DOHH2 (cell line): ENCODE data around the gene HLF.

Source experiments
- H3F3A ChIP-seq: fragments of 200-600 bp; sonication (generic), shearing (Covaris generic); 2 replicates; pipeline ENCODE4 v1.6.0; 2016; ENCODE audit warnings: antibody characterized with exemption, mild to moderate bottlenecking; ENCODE audit not compliant: control insufficient read depth, insufficient read depth
- H3K27ac ChIP-seq: fragments of 200-600 bp; sonication (generic); 2 replicates; pipeline ENCODE4 v1.5.1; 2014; ENCODE audit warnings: low read depth, mild to moderate bottlenecking, low read length, moderate library complexity
- H3K27me3 ChIP-seq: fragments of 200-600 bp; sonication (generic); 2 replicates; pipeline ENCODE4 v1.6.1; 2014; ENCODE audit warnings: mild to moderate bottlenecking, low read length, mixed read lengths; ENCODE audit not compliant: control insufficient read depth
- H3K36me3 ChIP-seq: fragments of 200-600 bp; sonication (generic); 2 replicates; pipeline ENCODE4 v1.6.1; 2014; ENCODE audit warnings: mild to moderate bottlenecking, low read length, moderate library complexity, mixed read lengths; ENCODE audit not compliant: control insufficient read depth
- H3K4me1 ChIP-seq: fragments of 200-600 bp; sonication (generic); 2 replicates; pipeline ENCODE4 v1.6.1; 2014; ENCODE audit warnings: mild to moderate bottlenecking, low read length, mixed read lengths; ENCODE audit not compliant: control insufficient read depth
- H3K4me2 ChIP-seq: fragments of 200-600 bp; sonication (generic); 2 replicates; pipeline ENCODE4 v1.6.0; 2014; ENCODE audit warnings: mild to moderate bottlenecking, low read length, moderate library complexity
- H3K4me3 ChIP-seq: fragments of 200-600 bp; sonication (generic); 2 replicates; pipeline ENCODE4 v1.5.1; 2014; ENCODE audit warnings: mild to moderate bottlenecking, low read length, mixed read lengths
- H3K79me2 ChIP-seq: fragments of 200-600 bp; sonication (generic); 2 replicates; pipeline ENCODE4 v1.6.1; 2014; ENCODE audit warnings: mild to moderate bottlenecking, low read length, mixed read lengths; ENCODE audit not compliant: control insufficient read depth
- H3K9me2 ChIP-seq: fragments of 200-600 bp; sonication (generic); replicated peaks from 2 replicates; pipeline ENCODE4 v1.6.1; 2014; ENCODE audit warnings: mild to moderate bottlenecking, low read length, mixed read lengths; ENCODE audit not compliant: control insufficient read depth
- H3K9me3 ChIP-seq: fragments of 200-600 bp; sonication (generic); 2 replicates; pipeline ENCODE4 v1.6.1; 2014; ENCODE audit warnings: antibody characterized with exemption, low read length, mixed read lengths; ENCODE audit not compliant: control insufficient read depth, insufficient read depth
- H4K20me1 ChIP-seq: fragments of 200-600 bp; sonication (generic); 2 replicates; pipeline ENCODE4 v1.6.0; 2014; ENCODE audit warnings: low read depth, mild to moderate bottlenecking, antibody characterized with exemption, low read length, moderate library complexity; ENCODE audit not compliant: control insufficient read depth, insufficient read depth
- EZH2phosphoT487 ChIP-seq: fragments of 200-600 bp; sonication (generic); IDR thresholded peaks from 2 replicates; pipeline ENCODE4 v1.6.1; 2017; ENCODE audit warnings: borderline replicate concordance, mild to moderate bottlenecking, antibody characterized with exemption, low read length, moderate library complexity, mixed read lengths
- TF ChIP-seq, protein P1 (sequence below): fragments of 200-600 bp; sonication (generic); IDR thresholded peaks from one replicate; pipeline ENCODE4 v1.5.1; 2014; ENCODE audit warnings: antibody characterized with exemption, mild to moderate bottlenecking, low read depth, low read length; ENCODE audit not compliant: poor library complexity, severe bottlenecking

HLF gene

DNA sequence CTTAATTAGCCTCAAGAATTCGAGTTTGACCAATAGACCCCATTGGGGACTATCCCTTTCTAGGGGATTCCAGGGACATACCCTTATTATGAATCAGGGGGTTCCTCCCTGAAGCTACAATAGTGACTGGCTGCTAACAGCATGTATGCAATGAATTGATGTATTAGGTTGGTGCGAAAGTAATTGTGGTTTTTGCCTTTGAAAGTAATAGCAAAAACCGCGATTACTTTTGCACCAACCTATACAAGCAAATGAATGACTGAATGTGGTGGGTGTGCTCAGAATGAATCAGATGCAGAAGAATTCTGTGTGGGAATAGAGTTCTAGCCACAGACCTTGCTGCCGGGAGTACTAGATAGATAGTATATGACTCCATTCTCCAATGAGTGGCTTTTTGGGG, 76.7 kb downstream of the HLF start:
- Histone ChIP-seq H3K4me1 (no peaks in the 10 kb centered on the region), H3K9me2 (no peaks in the 10 kb centered on the region), H3K27ac (no peak overlapping the region), H4K20me1 (no peaks in the 10 kb centered on the region), H3K36me3 (no peaks in the 10 kb centered on the region), H3K79me2 (no peaks in the 10 kb centered on the region), H3K4me3 (no peak overlapping the region), H3K9me3 (peaks cover 13% of the 10 kb centered on the region), H3K27me3 (peaks cover 5% of the 10 kb centered on the region), H3K4me2 (no peak overlapping the region), H3F3A (no peaks in the 10 kb centered on the region)
- TF ChIP-seq, protein P1, sequence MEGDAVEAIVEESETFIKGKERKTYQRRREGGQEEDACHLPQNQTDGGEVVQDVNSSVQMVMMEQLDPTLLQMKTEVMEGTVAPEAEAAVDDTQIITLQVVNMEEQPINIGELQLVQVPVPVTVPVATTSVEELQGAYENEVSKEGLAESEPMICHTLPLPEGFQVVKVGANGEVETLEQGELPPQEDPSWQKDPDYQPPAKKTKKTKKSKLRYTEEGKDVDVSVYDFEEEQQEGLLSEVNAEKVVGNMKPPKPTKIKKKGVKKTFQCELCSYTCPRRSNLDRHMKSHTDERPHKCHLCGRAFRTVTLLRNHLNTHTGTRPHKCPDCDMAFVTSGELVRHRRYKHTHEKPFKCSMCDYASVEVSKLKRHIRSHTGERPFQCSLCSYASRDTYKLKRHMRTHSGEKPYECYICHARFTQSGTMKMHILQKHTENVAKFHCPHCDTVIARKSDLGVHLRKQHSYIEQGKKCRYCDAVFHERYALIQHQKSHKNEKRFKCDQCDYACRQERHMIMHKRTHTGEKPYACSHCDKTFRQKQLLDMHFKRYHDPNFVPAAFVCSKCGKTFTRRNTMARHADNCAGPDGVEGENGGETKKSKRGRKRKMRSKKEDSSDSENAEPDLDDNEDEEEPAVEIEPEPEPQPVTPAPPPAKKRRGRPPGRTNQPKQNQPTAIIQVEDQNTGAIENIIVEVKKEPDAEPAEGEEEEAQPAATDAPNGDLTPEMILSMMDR: no peak
- no peak for TF ChIP-seq EZH2phosphoT487

GRCh38 chr17:55342800-55343585, 78.2 kb downstream of the HLF start:
- Histone ChIP-seq H3K79me2 (no peaks in the 10 kb centered on the region), H3K27me3 (peaks cover 8% of the 10 kb centered on the region), H3F3A (no peaks in the 10 kb centered on the region), H3K4me2 (no peak overlapping the region), H3K4me1 (no peaks in the 10 kb centered on the region), H3K4me3 (no peak overlapping the region), H3K36me3 (no peaks in the 10 kb centered on the region), H3K27ac (no peak overlapping the region), H3K9me2 (no peaks in the 10 kb centered on the region), H4K20me1 (no peaks in the 10 kb centered on the region), H3K9me3 (peaks cover 9% of the 10 kb centered on the region)
- no peak for TF ChIP-seq EZH2phosphoT487
- TF ChIP-seq, protein P1: no peak

GRCh38 chr17:55343900-55344513, 79.2 kb downstream of the HLF start:
- H3K9me3 ChIP-seq: peaks cover under 1% of the 10 kb centered on the region; the same call in 1 of the 2 replicates
- H3K79me2 ChIP-seq: no peaks in the 10 kb centered on the region
- H3K9me2 ChIP-seq: no peaks in the 10 kb centered on the region
- no peaks in the 10 kb centered on the region for H3K36me3 ChIP-seq
- no peaks in the 10 kb centered on the region for H3K4me1 ChIP-seq
- no peak overlapping the region for H3K27ac ChIP-seq
- no peaks in the 10 kb centered on the region for H3F3A ChIP-seq
- H4K20me1 ChIP-seq: no peaks in the 10 kb centered on the region
- H3K4me2 ChIP-seq: no peak overlapping the region
- TF ChIP-seq, protein P1: no peak
- H3K4me3 ChIP-seq: no peak overlapping the region
- peaks cover 15% of the 10 kb centered on the region for H3K27me3 ChIP-seq
